Raji (cell line): ENCODE results near the gene LHX4.

Experiments used
- POLR2A ChIP-seq: IDR thresholded peaks from 2 replicates; pipeline ENCODE4 v1.6.1; 2011; ENCODE audit warnings: low read depth, low read length, control low read depth; ENCODE audit not compliant: insufficient read depth

Gene LHX4

GRCh38 chr1:180291004-180291403 lies 60.9 kb downstream of the LHX4 start:
- TF ChIP-seq POLR2A: no peak

- no peak for TF ChIP-seq POLR2A
Measured at GRCh38 chr1:180294711-180295110, 64.6 kb downstream of the LHX4 start.

GRCh38 chr1:180295999-180296398 lies 65.9 kb downstream of the LHX4 start:
- TF ChIP-seq POLR2A: no peak

- TF ChIP-seq POLR2A: no peak
Measured at GRCh38 chr1:180299479-180300221, 69.6 kb downstream of the LHX4 start.

- TF ChIP-seq POLR2A: no peak
Measured at GRCh38 chr1:180301135-180301742, 71.2 kb downstream of the LHX4 start.

DNA sequence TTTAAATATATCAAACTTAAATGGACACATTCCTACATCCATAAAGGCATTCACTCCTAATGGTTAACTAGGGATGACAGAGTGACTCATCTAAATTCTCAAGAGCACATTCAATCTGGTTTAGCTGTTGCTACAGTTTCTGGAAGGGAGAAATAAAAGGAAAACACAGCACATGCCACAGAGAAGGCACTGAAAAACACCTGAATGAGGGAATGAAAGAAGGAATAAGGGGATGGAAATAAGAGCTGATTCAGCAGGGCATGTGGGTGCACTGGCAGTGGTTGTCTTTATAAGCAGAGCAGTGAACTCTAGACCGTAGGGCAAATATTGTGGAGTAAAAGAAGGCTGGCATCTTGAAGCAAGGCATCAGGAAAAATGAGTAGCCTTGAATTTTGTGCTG lies 79.3 kb downstream of the LHX4 start:
- TF ChIP-seq POLR2A: no peak

DNA sequence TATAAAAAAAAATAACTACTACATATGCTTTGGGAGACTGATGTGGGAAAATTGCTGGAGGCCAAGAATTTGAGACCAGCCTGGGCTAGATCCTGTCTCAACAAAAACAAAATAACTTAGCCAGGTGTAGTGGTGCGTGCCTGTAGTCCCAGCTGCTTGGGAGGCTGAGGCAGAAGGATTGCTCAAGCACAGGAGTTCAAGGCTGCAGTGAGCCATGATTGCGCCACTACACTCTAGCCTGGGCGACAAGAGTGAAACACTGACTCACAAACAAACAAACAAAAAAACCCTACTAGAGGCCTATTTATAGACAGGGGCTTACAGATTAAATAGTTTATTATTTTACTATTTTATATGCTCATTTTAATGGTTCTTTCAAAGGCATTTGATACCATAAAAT lies 80.0 kb downstream of the LHX4 start:
- no peak for TF ChIP-seq POLR2A

- TF ChIP-seq POLR2A: no peak
Measured at GRCh38 chr1:180311011-180311730, 81.1 kb downstream of the LHX4 start.

- no peak for TF ChIP-seq POLR2A
Measured at GRCh38 chr1:180312926-180313325, 82.9 kb downstream of the LHX4 start.

GRCh38 chr1:180327089-180327488 lies 97.0 kb downstream of the LHX4 start:
- TF ChIP-seq POLR2A: no peak
